PC-3 (cell line): ENCODE measurements around the gene MFAP3.

Experiments
- EZH2 ChIP-seq: fragments of 300-600 bp; sonication (generic); IDR thresholded peaks from one replicate; pipeline ENCODE4 v1.6.1; 2017; ENCODE audit warnings: antibody characterized with exemption, mild to moderate bottlenecking, low read length; ENCODE audit not compliant: unreplicated experiment
- TF ChIP-seq, protein P1 (sequence below): fragments of 300-600 bp; sonication (generic); conservative IDR thresholded peaks from 2 replicates; pipeline ENCODE4 v1.5.1; 2017; ENCODE audit warnings: antibody characterized with exemption, low read depth, mild to moderate bottlenecking, low read length

DNA sequence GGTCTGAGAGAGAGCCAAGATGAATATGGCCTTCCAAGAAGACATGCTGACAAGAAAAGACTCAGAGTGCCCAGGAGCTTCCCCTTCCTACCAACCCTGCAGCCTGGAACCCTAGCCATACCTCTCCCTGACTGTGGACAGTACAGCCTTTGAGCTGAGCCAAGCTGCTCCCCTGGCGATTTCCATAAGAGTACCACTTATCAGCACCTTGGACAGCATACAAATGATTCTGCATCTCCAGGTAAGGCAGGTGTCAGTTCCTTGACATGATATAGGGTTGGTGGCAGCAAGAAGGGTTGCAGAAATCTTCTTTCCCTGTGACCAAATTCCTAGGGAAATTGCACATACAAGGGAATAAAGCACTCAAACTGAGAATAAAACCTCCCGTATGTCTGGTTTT is 58.3 kb downstream of the MFAP3 start:
- TF ChIP-seq, protein P1, sequence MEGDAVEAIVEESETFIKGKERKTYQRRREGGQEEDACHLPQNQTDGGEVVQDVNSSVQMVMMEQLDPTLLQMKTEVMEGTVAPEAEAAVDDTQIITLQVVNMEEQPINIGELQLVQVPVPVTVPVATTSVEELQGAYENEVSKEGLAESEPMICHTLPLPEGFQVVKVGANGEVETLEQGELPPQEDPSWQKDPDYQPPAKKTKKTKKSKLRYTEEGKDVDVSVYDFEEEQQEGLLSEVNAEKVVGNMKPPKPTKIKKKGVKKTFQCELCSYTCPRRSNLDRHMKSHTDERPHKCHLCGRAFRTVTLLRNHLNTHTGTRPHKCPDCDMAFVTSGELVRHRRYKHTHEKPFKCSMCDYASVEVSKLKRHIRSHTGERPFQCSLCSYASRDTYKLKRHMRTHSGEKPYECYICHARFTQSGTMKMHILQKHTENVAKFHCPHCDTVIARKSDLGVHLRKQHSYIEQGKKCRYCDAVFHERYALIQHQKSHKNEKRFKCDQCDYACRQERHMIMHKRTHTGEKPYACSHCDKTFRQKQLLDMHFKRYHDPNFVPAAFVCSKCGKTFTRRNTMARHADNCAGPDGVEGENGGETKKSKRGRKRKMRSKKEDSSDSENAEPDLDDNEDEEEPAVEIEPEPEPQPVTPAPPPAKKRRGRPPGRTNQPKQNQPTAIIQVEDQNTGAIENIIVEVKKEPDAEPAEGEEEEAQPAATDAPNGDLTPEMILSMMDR = no peak
- no peak for TF ChIP-seq EZH2
